Endothelial cell (in vitro differentiated cells): Measurements from ENCODE around the gene TSR3. TPM values are rescaled to one million over a fixed set of nuclear protein-coding genes. Genes with fewer than 3 reads are reported as not detected.

Experiments
- DNase-seq: peaks from one replicate; pipeline ENCODE4 v3.0.0; 2021; ENCODE audit warnings: low spot score
- H3K27ac Mint-ChIP-seq: one replicate; pipeline ENCODE4 v1.8.0; 2021; ENCODE audit warnings: mixed read lengths, inconsistent platforms; ENCODE audit not compliant: unreplicated experiment
- H3K27me3 Mint-ChIP-seq: one replicate; pipeline ENCODE4 v1.8.0; 2021; ENCODE audit warnings: mild to moderate bottlenecking, moderate library complexity, mixed read lengths, inconsistent platforms; ENCODE audit not compliant: unreplicated experiment
- H3K36me3 Mint-ChIP-seq: one replicate; pipeline ENCODE4 v1.8.0; 2021; ENCODE audit warnings: mild to moderate bottlenecking, low read depth, mixed read lengths, inconsistent platforms; ENCODE audit not compliant: unreplicated experiment
- H3K4me1 Mint-ChIP-seq: one replicate; pipeline ENCODE4 v1.8.0; 2021; ENCODE audit warnings: mild to moderate bottlenecking, mixed read lengths, inconsistent platforms; ENCODE audit not compliant: unreplicated experiment
- H3K4me3 Mint-ChIP-seq: one replicate; pipeline ENCODE4 v1.8.0; 2021; ENCODE audit warnings: mild to moderate bottlenecking, mixed read lengths, inconsistent platforms; ENCODE audit not compliant: unreplicated experiment
- H3K9me3 Mint-ChIP-seq: one replicate; pipeline ENCODE4 v1.8.0; 2021; ENCODE audit warnings: mixed read lengths, inconsistent platforms; ENCODE audit not compliant: unreplicated experiment
- CTCF ChIP-seq: fragments of 200-600 bp; sonication (generic); IDR thresholded peaks from one replicate; pipeline ENCODE4 v1.5.0; 2021; ENCODE audit warnings: antibody characterized with exemption; ENCODE audit not compliant: unreplicated experiment
- total RNA-seq: library from RNA; stranded (reverse); fragmentation: NEBNext Ultra II Directional; extraction: Animal tissue kit (Norgen Biotek cat#: 25700); gene quantifications from one replicate; pipeline ENCODE4 v1.2.1, GENCODE V29; 2021; ENCODE audit not compliant: unreplicated experiment

TSR3 gene
- total RNA-seq, 1 donor from 2014 or later: 68.2 TPM

DNA sequence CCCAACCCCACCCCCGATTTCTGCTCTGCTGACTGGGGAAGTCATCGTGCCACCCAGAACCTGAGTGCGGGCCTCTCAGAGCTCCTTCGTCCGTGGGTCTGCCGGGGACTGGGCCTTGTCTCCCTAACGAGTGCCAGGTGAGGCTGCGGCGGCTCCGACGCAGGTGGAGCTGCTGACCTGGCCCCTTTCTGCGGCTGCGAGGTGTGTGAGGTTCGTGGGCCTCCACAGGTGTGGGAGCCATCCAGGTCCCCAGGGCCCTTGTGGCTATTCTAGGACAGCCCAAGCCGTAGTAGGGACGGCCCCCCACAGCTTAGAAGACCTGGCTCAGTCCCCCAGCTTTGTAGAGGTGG is 39.2 kb downstream of the TSR3 start:
- Mint-ChIP-seq H3K36me3 (peaks cover 19% of the 10 kb centered on the region), H3K27ac (peak overlapping the region; percentile 57), H3K4me3 (peak overlapping the region; percentile 59), H3K4me1 (peaks cover 14% of the 10 kb centered on the region), H3K27me3 (peaks cover 9% of the 10 kb centered on the region), H3K9me3 (no peaks in the 10 kb centered on the region)
- no peak for TF ChIP-seq CTCF
- no peak for DNase-seq

DNA sequence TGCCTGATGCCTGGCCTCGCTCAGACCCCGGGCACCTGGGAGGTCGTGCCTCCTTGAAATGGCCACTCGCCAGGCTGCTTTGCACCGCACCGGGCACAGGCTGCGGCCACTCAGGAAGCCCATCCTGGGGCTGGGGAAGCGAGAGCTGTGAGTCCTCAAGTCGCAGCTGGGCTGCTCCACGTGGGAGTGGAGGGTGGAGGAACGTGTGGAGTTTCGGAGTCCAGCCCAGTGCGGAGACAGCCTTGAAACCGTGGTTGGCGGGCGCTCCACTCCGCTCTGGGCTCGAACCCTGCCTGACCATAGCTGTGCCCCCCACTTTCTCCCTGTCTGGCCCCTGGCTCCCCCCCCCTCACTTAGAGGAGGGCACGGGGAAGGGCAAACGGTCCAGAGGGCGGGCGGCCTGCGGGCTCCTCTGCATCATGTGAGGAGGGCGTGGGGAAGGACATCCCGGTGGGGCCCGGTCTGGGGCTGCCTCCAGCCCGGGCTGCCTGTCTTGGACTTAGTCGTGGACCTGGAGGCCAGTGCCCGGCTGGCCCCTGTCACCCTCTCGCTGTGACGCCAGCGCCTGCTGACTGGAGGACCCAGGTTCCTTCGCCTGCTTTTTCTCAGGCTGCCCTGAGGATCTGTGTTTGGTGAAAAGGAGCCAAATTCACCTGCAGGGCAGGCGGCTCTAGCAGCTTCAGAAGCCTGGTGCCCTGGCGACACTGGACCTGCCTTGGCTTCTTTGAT is 39.8 kb downstream of the TSR3 start:
- Mint-ChIP-seq H3K27ac (no peak overlapping the region), H3K36me3 (peaks cover 14% of the 10 kb centered on the region), H3K4me3 (no peak overlapping the region), H3K4me1 (peaks cover 14% of the 10 kb centered on the region), H3K9me3 (no peaks in the 10 kb centered on the region), H3K27me3 (peaks cover 9% of the 10 kb centered on the region)
- no peak for DNase-seq
- no peak for TF ChIP-seq CTCF

DNA sequence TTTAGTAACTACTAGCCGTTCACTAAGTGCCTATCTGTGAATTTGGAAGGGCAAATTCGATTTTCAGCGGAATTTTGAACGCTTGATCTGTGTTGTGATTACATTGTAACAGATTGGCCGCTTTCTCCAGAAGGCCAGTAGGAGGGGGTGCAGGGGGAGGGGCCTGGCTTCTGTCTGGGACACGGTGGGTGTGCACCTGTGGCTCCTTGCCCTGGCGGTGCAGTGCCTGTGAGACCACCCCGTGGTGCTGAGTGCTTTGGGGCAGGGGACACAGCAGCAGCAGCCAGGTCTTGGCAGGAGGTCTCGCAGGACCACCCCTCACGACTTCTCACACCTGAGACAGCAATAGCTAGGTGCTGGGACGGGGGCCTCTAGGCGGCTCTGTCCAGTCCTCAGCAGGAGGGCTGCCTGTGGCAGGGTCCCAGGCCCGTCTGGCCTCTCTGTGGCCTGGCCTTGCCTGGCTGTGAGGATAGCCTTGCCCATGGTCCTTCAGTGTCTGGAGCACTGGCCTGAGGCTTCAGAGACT is 40.4 kb downstream of the TSR3 start:
- Mint-ChIP-seq H3K27ac (no peak overlapping the region), H3K27me3 (peaks cover 9% of the 10 kb centered on the region), H3K9me3 (no peaks in the 10 kb centered on the region), H3K36me3 (peaks cover 9% of the 10 kb centered on the region), H3K4me3 (peak overlapping the region; percentile 99), H3K4me1 (peaks cover 14% of the 10 kb centered on the region)
- TF ChIP-seq CTCF: no peak
- no peak for DNase-seq

DNA sequence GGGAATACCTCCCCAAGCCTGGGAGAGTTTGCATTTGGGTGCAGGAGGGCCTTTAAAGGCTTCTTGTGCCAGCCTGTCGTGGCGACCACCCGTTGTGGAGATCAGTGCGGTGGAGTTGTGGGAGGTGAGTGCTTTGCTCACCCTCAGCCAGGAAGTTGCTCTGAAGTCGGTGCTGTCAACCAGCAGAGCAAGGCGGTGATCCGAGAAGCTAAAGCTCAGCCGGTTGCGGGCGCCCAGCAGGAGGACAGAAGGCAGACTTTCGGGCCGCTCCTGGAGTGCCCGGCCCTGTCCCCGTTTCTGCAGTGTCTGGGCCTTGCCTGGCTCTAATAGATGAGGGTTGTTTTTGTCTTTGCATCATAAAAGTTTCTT is 40.9 kb downstream of the TSR3 start:
- Mint-ChIP-seq H3K27me3 (peaks cover 9% of the 10 kb centered on the region), H3K4me1 (peaks cover 14% of the 10 kb centered on the region), H3K9me3 (no peaks in the 10 kb centered on the region), H3K36me3 (peaks cover 5% of the 10 kb centered on the region), H3K4me3 (peak overlapping the region; percentile 99), H3K27ac (peak overlapping the region; percentile 98)
- DNase-seq: peak; percentile 23
- no peak for TF ChIP-seq CTCF
